NCI-H2029 treated with DMSO at 0.1 percent for 48 hours (cell line): ENCODE data around the gene AQP12B.
"Not testable (repeated sequence)": the region's sequence is repeated elsewhere in the genome, so short reads cannot be mapped to it uniquely, and the experiment has no call there.

Source experiments
- DNase-seq: peaks from one replicate; lab custom pipeline; 2025; lab: John Stamatoyannopoulos, UW

AQP12B gene

DNA sequence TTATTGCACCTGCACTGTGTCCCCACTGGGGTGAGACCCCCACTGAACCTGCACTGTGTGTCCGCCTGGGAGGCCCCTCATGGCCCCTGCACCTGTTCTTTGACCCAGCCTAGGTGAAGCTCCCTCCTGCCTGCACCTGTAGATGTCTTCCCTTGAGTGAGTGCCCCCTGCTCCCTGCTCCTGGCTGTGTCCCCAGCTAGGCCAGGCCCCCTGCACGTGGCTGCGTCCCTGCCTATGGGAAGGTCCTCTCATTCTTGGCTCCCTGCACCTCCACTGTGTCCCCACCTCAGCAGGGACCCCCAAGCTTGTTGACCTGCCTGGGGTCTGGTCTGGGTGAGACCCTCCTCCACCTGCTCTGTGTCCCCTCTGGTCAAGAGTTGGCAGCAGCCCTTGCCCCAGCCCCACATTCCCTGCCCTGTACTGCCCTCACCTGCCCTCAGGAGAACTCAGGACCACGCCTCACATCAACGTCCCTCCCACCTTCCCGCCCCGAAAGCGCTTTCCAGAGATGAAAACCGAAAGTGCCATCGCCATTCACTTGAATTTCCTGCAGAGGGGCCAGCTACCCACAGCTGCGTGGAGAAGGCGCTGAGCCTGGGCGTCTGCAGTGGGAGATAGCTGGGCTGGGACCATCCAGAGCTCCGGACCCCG is 769 bp upstream of the AQP12B start:
- not testable (repeated sequence) for DNase-seq

DNA sequence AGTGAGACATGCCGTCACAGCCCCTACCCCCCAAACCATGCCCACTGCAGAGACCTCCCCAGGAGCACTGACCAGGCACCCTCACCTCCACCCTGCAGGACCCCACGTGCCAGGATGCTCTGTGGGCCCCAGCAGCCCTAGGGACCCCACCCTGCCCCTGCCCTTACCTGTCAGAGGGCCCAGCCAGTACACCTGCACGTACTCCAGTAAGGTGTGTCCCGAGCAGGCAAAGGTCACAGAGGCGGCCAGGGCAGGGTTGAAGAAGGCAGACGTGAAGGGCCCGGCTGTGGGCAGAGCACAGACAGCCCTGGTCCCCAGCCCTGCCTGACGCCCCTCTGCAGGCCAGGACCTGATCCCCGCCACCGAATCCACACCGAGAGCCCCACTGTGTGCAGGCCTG is 2.5 kb downstream of the AQP12B start:
- DNase-seq: not testable (repeated sequence)

DNA sequence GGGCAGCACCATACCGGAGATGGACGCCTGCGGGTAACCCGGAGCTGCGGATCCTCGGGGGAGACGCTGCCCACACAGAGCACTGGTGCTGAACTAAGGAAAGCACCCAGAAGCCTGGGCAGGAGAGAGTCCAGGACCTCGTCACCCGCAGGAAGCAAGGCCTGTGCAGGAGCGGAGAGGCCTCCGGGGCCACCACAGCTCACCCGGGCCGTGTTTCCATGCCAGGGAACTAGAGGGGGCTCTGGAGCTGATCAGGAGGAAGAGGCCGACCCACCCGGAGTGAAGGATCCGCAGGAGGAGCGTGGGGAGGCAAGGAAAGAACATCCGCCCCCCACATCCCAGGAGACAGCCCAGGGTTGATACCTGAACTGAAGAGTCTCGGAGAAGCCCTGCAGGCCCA is 3.8 kb downstream of the AQP12B start:
- not testable (repeated sequence) for DNase-seq

DNA sequence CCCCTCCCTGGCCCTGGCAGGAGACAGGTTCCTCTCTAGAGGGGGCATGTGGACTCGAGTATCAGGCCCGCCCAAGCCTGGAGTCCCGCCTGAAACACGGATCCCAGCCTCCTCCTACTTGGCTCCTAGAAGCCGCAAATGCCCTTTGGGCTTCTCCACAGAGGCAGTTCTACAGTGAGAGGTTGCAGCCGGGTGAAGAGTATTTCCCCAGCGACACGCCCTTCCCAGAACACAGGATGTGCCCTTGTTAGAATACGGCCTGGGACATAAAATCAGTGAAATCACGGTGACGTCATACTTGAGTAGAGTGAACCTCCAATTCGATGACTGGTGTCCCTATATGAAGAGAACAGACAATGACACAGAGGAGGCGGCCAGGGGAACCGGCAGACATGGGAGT is 4.6 kb downstream of the AQP12B start:
- not testable (repeated sequence) for DNase-seq

DNA sequence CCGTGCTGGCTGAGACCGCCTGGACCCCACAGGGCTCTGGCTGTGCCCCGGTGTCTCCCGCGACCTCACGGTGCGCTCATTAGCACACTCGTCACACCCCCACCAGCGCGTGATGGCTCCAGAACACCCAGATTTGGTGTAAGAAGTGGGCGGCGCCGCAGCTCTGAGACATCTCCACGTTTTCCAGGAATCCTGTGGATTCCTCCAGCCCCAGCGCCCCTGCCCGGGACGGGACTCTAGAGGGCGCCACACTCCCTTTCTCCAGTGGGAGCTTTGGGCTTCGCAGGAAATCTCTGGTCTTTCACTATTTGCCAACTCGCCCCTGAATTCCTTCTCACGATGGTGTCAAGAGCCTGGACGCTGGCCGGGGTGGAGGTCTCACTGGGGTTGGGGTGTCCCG is 7.3 kb downstream of the AQP12B start:
- not testable (repeated sequence) for DNase-seq

DNA sequence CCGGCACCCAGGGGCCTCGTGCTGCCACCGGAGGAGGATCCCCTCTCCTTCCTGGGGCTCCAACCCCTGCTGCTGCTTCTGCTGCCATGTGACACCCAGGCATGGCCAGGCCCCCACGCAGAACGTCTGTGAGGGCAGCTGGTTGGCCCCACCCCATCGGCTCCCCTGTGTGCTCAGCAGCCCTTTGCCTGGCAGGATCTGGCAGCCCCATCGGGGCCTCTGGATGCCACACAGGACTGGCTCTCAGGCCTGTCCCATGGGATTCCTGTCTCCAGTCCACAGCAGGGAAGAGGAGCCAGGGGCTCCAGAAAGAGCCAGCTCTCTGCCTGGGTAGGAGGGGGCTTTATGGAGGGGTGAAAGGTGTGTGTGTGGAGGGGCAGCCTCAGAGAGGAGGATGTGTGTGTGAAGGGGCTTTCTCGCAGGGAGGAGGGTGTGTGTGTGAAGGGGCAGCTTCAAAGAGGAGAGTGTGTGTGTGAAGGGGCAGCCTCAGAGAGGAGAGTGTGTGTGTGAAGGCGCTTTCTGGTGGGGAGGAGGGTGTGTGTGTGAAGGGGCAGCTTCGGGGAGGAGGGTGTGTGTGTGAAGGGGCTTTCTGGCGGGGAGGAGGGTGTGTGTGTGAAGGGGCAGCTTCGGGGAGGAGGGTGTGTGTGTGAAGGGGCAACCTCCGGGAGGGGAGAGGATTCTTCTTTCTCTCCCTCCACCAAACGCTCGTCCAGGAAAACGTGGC is 8.1 kb downstream of the AQP12B start:
- DNase-seq: not testable (repeated sequence)

DNA sequence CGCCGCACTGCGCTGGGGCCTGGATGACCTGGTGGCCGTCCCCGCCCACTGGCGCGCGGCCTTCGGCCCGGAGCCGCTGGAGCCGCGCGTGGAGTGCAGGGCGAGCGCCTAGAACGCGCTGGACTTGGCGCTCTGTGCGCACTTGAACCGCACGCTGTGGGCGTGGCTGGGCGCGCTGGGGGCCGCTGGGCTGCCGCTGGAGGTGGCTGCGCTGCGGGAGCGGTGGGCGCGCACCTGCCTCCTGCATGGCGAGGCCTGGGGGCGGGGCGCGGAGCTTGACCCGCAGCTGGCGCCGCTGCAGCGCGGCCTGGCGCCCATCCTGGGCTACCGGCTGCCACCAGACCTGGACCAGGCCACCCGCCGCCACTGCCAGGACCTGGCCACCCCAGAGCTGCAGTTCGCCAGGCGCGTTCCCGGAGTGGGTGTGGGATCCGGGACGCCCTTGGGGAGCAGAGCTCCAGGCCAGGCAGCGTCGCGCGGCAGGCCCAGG is 9.9 kb downstream of the AQP12B start:
- no peak for DNase-seq

DNA sequence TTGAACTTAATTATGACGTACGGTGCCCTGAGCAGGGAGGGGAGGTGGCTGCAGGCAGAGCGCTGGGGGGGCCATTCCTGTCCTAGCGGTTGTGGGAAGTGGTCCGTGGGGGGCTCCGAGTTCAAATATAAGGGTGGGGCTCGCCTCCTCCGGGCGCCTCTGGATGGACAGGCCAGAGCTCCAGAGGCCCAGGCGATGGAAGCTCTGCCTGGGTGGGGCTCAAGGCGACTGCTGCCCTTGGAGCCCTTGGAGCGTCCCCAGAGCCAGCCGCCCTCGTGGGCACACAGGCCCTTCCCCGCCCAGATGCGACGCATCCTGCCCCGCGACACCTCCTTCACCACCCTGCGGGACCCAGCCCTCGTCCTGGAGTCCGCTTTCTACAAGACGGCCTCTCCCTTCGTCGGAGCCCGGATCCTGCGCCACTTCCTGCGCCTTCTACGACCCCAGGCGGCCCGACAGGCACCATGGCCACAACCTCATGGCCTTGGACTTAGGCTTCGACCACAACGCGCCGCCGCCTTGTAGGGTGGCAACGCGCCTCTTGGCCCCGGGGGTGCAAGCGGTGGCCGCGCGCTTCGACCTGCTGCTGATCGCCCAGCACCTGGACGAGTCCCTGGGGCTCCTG is 10.5 kb downstream of the AQP12B start:
- DNase-seq: no peak

DNA sequence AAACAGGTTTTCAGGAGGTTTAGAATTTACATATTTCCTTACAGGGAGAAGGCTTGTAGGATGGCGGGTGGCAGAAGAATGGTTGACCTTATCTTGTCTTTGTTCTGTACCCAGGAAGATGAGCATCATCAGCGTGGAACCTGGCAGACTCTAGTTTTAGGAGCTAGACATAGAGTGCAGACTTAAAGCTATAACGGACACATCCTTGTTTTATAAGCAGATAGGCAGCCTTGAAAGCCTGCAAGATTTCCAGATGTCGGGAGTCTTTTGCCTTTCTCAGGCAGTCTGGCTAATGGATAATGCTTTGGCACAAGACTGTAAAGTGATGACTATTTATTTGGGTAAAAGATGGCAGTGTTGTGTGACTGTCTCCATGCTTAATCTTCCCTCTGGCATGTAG is 11.7 kb downstream of the AQP12B start:
- DNase-seq: no peak

DNA sequence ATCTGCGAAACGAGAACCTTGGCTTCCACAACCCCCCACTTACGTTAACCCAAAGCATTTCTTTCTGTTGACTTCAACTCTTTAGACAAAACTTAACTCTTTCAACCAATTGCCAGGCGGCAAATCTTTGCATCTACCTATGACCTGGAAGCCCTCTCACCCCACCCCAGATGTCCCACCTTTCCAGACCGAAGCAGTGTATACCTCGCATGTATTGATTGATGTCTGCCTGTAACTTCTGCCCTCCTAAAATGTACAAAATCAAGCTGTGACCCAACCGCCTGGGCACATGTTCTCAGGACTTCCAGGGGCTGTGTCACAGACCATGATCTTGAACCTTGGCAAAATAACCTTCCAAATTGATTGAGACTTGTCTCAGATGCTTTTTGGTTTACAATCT is 12.3 kb downstream of the AQP12B start:
- DNase-seq: no peak

DNA sequence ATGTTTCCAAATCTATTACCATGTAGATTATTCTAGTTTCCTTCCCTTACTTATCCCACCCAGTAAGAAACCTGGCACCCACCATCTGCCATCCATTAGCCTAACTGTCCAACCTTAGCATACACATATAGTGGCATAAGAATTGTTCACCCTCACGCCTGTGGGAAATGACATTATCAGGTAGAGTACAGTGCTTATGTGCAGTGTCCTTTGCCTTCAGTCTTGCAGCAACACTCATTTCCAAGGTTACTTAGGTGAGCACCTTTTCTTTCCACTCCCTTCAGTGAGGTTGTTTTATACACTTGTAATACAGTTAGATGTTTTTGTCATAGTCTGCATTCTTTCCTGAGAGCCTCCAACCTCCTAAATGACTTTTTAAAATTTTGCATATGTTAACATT is 18.1 kb downstream of the AQP12B start:
- no peak for DNase-seq

DNA sequence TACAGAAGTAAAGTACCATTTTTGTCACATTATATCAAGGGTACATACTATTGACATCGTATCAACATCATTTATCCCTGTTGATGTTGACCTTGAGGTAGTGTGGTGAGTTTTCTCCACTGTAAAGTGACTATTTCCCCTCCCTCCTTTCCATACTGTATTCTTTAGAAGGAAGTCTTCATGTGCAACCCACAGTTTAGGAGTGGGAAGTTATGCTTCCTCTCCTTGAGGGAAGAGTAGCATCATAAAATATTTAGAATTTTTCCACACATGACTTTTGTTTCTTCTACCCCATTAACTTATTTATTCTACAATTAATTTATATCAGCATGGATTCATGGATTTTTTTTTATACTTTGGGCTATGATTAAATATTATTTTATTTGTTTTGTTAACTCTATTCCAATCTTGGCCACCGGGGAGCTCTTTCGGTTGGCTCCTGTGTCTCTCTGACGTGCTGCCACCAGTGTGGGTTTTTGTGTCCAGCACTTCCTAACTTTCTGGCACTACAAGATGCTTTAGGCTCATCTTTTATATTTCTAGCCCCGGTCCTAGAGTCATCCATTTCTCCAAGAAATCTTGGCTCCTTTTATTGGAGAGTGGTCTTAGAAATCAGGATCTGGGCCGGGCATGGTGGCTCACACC is 19.0 kb downstream of the AQP12B start:
- no peak for DNase-seq

DNA sequence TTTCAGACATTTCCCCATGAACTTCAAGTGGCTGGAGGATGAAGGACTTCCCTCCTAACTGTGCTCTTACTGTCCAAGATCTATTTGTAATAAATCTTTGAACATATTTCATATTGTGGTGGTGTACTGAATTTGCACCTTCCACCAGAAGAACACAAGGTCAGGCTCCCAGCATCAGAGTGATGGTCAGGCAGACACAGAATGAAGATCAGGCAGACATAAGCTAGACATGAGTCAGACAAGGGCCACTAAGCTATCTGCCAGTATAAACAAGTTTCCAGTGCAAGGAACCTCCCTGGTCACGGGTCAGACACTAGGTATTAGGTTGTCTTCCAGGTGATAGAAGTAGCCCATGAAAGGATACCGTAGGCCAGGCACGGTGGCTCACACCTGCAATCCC is 20.0 kb downstream of the AQP12B start:
- no peak for DNase-seq

DNA sequence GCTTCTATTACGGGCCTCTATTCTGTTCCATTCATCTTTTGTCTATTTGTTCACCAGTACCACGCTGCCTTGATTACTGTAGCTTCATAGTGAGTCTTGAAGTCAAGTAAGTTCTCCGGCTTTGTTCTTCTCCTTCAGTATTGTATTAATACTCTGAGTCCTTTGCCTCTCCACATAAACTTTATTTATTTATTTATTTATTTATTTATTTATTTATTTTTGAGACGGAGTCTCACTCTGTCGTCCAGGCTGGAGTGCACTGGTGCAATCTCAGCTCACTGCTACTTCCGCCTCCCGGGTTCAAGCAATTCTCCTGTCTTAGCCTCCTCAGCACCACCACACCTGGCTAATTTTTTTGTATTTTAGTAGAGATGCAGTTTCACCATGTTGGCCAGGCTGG is 22.8 kb downstream of the AQP12B start:
- DNase-seq: not testable (repeated sequence)

DNA sequence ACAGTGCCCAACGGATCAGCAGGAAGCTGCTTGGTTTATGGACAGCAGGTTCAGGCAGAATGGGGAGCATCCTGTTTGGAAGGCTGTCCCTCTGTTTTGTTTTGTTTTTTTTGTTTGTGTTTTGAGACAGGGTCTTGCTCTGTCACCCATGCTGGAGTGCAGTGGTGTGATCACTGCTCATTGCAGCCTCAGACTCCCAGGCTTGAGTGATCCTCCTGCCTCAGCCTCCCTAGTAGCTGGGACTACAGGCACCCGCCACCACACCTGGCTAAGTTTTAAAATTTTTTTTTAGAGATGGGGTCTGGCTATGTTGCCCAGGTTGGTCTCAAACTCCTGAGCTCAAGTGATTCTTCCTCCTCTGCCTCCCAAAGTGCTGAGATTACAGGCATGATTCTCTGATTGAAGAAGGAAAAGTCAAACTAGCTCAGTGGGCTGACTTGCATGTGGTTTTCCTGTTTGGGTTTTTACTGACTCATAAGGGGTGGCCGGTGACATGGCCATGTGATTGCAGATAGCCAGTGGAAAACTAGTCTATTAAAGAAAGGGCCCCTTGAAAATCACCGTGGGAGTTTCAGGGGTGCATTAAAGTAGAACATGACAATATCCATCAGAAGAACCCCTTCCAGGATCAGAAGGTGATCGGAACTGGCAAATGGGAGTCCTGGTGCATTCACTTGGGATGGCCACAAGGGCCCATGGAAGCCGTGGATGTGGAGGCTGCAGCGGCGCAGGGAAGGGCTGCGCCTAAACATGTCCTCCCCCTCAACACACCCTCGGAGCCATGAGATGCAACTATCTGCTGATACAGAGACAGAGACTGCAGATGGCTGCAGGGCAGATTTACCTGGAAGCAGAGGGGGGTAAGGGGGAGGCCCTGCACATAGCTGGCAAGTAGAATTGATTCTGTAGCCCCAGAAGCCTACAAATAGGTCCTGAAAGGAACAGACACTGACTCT is 26.5 kb downstream of the AQP12B start:
- no peak for DNase-seq

DNA sequence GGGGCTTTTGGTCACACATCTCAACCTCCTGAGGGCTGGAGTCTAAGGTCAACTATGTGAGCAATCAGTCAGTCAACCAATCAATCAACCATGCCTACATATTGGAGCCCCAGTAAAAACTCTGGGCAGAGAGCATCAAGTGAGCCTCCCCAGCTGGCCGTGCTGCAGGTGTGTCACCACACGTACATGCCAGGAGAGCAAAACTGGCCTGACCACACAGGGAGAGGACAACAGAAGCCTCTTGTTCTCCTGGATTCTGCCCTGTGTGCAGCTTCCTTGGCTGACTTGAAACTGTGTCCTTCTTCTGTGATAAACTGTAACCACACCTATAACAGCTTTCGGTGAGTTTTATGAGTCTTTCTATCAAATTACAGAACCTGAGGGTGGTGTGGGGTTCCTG is 31.5 kb downstream of the AQP12B start:
- DNase-seq: no peak

DNA sequence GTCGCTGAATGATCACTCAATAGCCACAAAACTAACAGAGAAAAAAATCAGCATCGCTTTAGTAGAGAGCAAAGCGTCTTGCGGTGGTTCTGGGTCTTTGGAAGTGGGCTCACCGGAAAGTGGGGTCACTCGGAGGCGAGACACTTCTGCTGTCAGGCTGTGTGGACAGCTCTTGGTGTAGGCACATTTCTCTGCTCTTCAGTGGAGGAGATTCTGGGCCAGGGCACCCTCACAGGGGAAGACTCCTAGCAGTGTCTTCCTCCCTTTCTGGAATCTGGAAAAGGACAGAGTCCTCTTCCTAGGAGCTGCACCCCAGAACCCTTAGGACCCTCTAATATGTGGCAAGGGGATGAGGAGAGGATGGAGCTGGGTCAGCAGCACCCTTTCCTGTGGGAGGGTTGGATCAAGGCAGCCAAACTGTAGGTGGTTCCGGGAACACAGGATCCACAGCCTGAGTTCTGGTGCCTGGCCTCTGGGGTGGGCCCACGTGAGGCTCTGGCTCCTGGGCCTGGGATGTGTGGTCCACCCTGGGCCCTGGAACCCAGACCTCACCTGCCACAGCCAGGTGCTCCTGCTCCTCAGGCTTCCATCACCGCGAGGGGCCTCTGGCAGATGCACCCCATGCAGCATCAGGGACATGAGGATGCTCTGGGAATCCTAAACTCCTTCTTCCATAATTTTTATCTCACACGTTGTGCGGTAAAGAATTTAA is 32.3 kb downstream of the AQP12B start:
- DNase-seq: no peak

DNA sequence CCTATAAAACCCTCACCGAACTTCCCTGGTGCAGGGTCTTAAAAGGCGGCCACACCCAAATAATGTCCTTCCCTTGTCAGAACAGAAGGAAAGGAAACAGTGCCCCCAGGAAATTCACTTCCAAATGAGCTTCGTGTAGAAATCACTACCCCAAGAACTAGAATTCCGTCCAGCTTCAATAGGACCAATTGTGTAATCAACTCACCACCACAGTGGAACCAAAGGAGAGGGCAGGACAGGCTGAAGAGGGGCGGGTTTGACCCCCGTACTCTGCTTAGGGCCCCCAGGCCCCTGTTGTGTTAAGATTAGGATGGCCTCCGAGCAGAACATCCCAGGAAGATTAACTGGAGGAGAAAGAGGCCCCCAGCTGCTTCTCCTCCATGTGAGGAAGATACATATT is 33.4 kb downstream of the AQP12B start:
- DNase-seq: no peak

DNA sequence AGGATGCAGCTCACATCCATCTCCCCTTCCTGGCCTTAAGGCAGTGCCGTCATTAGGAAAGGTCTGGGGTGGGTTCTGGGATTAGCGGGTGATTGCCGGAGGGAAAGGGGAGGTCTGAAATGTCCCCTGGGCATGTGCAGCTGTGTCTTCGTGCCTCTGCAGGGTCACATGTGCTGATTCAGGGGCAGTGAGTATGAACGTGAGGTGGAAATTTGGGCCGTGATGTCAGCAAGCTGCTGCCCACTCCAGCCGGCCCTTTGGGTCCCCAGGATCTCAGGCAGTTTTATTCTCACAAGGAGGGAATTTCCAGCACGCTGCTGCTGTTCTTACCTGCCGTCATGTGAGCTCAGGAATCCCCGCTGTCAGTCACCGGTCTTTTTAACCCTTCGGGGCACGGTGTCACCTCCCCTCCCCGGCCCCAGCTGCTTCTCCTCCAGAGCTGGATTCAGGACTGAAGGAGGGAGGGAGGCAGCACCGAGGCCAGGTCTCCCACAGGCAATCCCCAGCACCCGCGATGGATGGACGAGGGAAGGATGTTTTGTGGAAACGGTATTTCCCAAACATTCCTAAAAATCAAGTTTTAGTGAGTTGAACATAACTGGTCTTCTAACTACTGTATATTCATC is 33.9 kb downstream of the AQP12B start:
- DNase-seq: no peak

DNA sequence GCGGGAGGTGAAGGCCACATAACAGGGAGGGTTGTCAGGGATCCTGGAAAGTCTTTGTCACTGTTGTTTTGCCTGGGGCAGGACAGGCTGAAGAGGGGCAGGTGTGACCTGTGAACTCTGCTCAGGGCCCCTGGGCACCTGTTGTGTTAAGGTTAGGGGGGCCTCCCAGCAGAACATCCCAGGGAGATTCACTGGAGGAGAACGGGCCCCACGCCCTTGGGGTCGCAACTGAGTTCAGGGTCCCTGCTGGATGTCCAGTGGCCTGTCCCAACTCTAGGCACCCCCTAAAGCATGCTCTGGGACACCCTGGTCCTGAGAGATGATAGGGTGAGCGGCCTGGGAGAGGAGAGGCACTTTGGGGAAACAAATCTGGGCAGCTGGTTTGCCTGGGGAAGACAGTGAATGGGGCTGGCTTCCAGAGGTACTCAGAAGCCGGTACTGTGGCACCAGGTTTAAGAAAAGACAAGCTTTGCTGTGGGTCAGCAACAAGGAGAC is 34.5 kb downstream of the AQP12B start:
- no peak for DNase-seq
